K562 (cell line): ENCODE measurements around the gene HBG1. TPM values are rescaled to one million over a fixed set of nuclear protein-coding genes. Genes with fewer than 3 reads are reported as not detected.

Source experiments
- BCL6 ChIP-seq: fragments of 250-450 bp; sonication (Bioruptor Pico); IDR thresholded peaks from 2 replicates; pipeline ENCODE4 v1.4.0; 2020
- CHCHD3 ChIP-seq: fragments of 250-450 bp; sonication (Bioruptor Pico); IDR thresholded peaks from 2 replicates; pipeline ENCODE4 v2.1.2; 2022; ENCODE audit warnings: mild to moderate bottlenecking
- COPS2 ChIP-seq: fragments of 450-650 bp; conservative IDR thresholded peaks from 2 replicates; pipeline ENCODE4 v1.6.1; 2016; ENCODE audit warnings: mild to moderate bottlenecking, moderate library complexity
- CREB3 ChIP-seq: fragments of 450-650 bp; conservative IDR thresholded peaks from 2 replicates; pipeline ENCODE4 v1.6.1; 2016; ENCODE audit warnings: missing genetic modification characterization, low read depth, mild to moderate bottlenecking, missing compliant biosample characterization, moderate library complexity
- DDX20 ChIP-seq: fragments of 450-650 bp; IDR thresholded peaks from 2 replicates; pipeline ENCODE4 v1.6.1; 2016; ENCODE audit warnings: missing genetic modification characterization, low read depth, mild to moderate bottlenecking, missing compliant biosample characterization, moderate library complexity
- ERF ChIP-seq: fragments of 450-650 bp; formaldehyde crosslinking; IDR thresholded peaks from 2 replicates; pipeline ENCODE4 v1.4.0; 2020; ENCODE audit warnings: mild to moderate bottlenecking, mixed read lengths
- FOXA3 ChIP-seq, 2 experiments: fragments of 450-650 bp in 1 of 2; sonication (generic) in 1 of 2; formaldehyde crosslinking; IDR thresholded peaks in 1 of 2; conservative IDR thresholded peaks in 1 of 2; 2 replicates each; pipeline versions ENCODE4 v1.4.0 to v1.8.0; 2020 to 2022; ENCODE audit warnings: mild to moderate bottlenecking in 2 of 2, missing genetic modification reagents in 1 of 2
- FOXM1 ChIP-seq, 2 experiments: fragments of 450-650 bp in 1 of 2; sonication (generic) in 1 of 2; formaldehyde crosslinking in 1 of 2; IDR thresholded peaks; 2 replicates each; pipeline versions ENCODE4 v1.6.1 to v1.9.0; 2017 to 2022; ENCODE audit warnings: low read depth in 2 of 2, mild to moderate bottlenecking in 2 of 2, missing genetic modification reagents in 1 of 2, moderate library complexity in 1 of 2
- HDAC3 ChIP-seq: fragments of 450-650 bp; IDR thresholded peaks from 2 replicates; pipeline ENCODE4 v1.6.1; 2018; ENCODE audit warnings: borderline replicate concordance, mild to moderate bottlenecking, moderate library complexity; ENCODE audit not compliant: partially characterized antibody
- ILF3 ChIP-seq: fragments of 450-650 bp; IDR thresholded peaks from 2 replicates; pipeline ENCODE4 v1.6.1; 2018; ENCODE audit warnings: antibody characterized with exemption, mild to moderate bottlenecking, moderate library complexity, borderline replicate concordance
- LCOR ChIP-seq: sonication (generic); formaldehyde crosslinking; IDR thresholded peaks from 2 replicates; pipeline ENCODE4 v1.8.0; 2022; ENCODE audit warnings: mild to moderate bottlenecking, missing genetic modification reagents
- NUFIP1 ChIP-seq: fragments of 450-650 bp; IDR thresholded peaks from 2 replicates; pipeline ENCODE4 v1.6.1; 2018; ENCODE audit not compliant: partially characterized antibody
- POLR2AphosphoS5 ChIP-seq: IDR thresholded peaks from 2 replicates; pipeline ENCODE4 v1.6.1; 2011; ENCODE audit warnings: mild to moderate bottlenecking, low read depth, low read length, moderate library complexity; ENCODE audit not compliant: control insufficient read depth, insufficient read depth
- PRMT5 ChIP-seq: sonication (generic); formaldehyde crosslinking; IDR thresholded peaks from 2 replicates; pipeline ENCODE4 v1.5.0; 2020; ENCODE audit warnings: missing genetic modification reagents
- PTTG1 ChIP-seq: fragments of 450-650 bp; IDR thresholded peaks from 2 replicates; pipeline ENCODE4 v1.6.1; 2016; ENCODE audit warnings: low read depth, mild to moderate bottlenecking, missing genetic modification characterization, missing compliant biosample characterization
- SMARCE1 ChIP-seq: fragments of 450-650 bp; IDR thresholded peaks from 2 replicates; pipeline ENCODE4 v1.7.1; 2016; ENCODE audit warnings: mild to moderate bottlenecking
- USF2 ChIP-seq: sonication (generic); formaldehyde crosslinking; IDR thresholded peaks from 2 replicates; pipeline ENCODE4 v1.5.0; 2020; ENCODE audit warnings: missing genetic modification reagents
- ZBTB12 ChIP-seq: fragments of 250-450 bp; sonication (Bioruptor Pico); IDR thresholded peaks from 2 replicates; pipeline ENCODE4 v1.4.0; 2020
- ZBTB2 ChIP-seq: fragments of 450-650 bp; IDR thresholded peaks from 2 replicates; pipeline ENCODE4 v1.6.1; 2016; ENCODE audit warnings: antibody characterized with exemption
- ZEB2 ChIP-seq: fragments of 450-650 bp; IDR thresholded peaks from 2 replicates; pipeline ENCODE4 v1.6.1; 2016
- ZNF140 ChIP-seq: fragments of 250-450 bp; sonication (Bioruptor Pico); IDR thresholded peaks from 2 replicates; pipeline ENCODE4 v1.8.0; 2021; ENCODE audit warnings: moderate library complexity, mild to moderate bottlenecking, inconsistent platforms
- ZNF347 ChIP-seq: fragments of 450-650 bp; formaldehyde crosslinking; IDR thresholded peaks from 2 replicates; pipeline ENCODE4 v1.4.0; 2020; ENCODE audit warnings: low read depth, mild to moderate bottlenecking, moderate library complexity
- ZNF444 ChIP-seq: fragments of 250-450 bp; sonication (Bioruptor Pico); IDR thresholded peaks from 2 replicates; pipeline ENCODE4 v1.4.0; 2020; ENCODE audit warnings: mild to moderate bottlenecking, moderate library complexity
- ZNF589 ChIP-seq: fragments of 200-800 bp; sonication (Bioruptor generic); IDR thresholded peaks from 2 replicates; pipeline ENCODE4 v1.6.1; 2016; ENCODE audit warnings: low read depth, missing genetic modification characterization, missing compliant biosample characterization
- polyA plus RNA-seq, 8 experiments: library from polyadenylated mRNA; depleted of rRNA in 4 of 8; stranded (reverse) in 5 of 8; unstranded in 3 of 8; fragments of >200 nt; fragmentation: Nextera tagmentation in 2 of 8; fragmentation: Illumina TruSeq in 1 of 8; extraction: Ambion mirVana in 2 of 8; extraction: Trizol in 1 of 8; gene quantifications; 2 replicates each; pipeline versions ENCODE4 v1.2.1 to v1.2.3, GENCODE V29; 2011 to 2014; ENCODE audit warnings: inconsistent platforms in 1 of 8, missing spikeins in 1 of 8
- total RNA-seq, 7 experiments: library from RNA; depleted of rRNA in 6 of 7; stranded (reverse); fragments of >200 nt in 6 of 7; fragmentation: Illumina TruSeq in 2 of 7; extraction: Trizol in 2 of 7; gene quantifications; 2 replicates each; pipeline versions ENCODE4 v1.2.1 to v1.2.3, GENCODE V29; 2011 to 2021; ENCODE audit warnings: low replicate concordance in 1 of 7

Gene HBG1
- total and polyA plus RNA-seq, 9 of the 15 experiments (the other 6 are each of a cell fraction or from before 2014, with no cell fraction given), result 1,066 to 16,338 (median 4,898) TPM

GRCh38 chr11:5288108-5288905, 38.6 kb upstream of the HBG1 start (continued):
- TF ChIP-seq USF2 (CRISPR knock-in tag) (no peak), NUFIP1 (no peak), ZBTB12 (CRISPR knock-in tag) (no peak), COPS2 (no peak), ZNF444 (CRISPR knock-in tag) (0 out of 2 replicates have a peak, but pooled peaks have one; percentile 7), ZEB2 (no peak), PRMT5 (CRISPR knock-in tag) (no peak), LCOR (CRISPR knock-in tag) (no peak; the same call in 1 of the 2 replicates), CREB3 (tag) (no peak), ZNF589 (CRISPR knock-in tag) (peak; percentile 77), ERF (CRISPR knock-in tag) (no peak), CHCHD3 (CRISPR knock-in tag) (no peak), FOXM1 (IDR thresholded peaks at IDR 0.05; ENCODE audit: low read depth) (peak; percentile 63; the same call in 1 of the 2 replicates), FOXM1 (CRISPR knock-in tag; IDR thresholded peaks at IDR 0.05; ENCODE audit: low read depth) (no peak), ZNF347 (no peak), FOXA3 (CRISPR knock-in tag; conservative IDR thresholded peaks at IDR 0.05 in 1 of 2, IDR thresholded peaks at IDR 0.05 in 1 of 2) (no peak), BCL6 (CRISPR knock-in tag) (no peak), SMARCE1 (peak; percentile 93), DDX20 (no peak), POLR2AphosphoS5 (peak; percentile 96), ZBTB2 (no peak), PTTG1 (no peak), ILF3 (no peak), HDAC3 (peak; percentile 57), ZNF140 (CRISPR knock-in tag) (no peak)
